GM21717 (cell line): Measurements from ENCODE around the gene IGLON5.

ENCODE experiments used
- ATAC-seq: cut with Tn5 transposase; IDR thresholded peaks from one replicate; pipeline ENCODE4 v1.9.1; 2021; ENCODE audit warnings: mild to moderate bottlenecking, moderate library complexity; ENCODE audit not compliant: unreplicated experiment

IGLON5 gene

GRCh38 chr19:51311351-51312257 lies at the start of gene IGLON5:
IGLON5 (plus strand) TSS chr19:51311644; CDS start chr19:51311848, 204 bp downstream.
- no peak for ATAC-seq

GRCh38 chr19:51263808-51264207 lies 47.6 kb upstream of the IGLON5 start:
- no peak for ATAC-seq

- ATAC-seq, result no peak
These were observed 40.4 kb upstream of the IGLON5 start for GRCh38 chr19:51271067-51271466.

- ATAC-seq, result no peak
These were observed 39.1 kb upstream of the IGLON5 start for GRCh38 chr19:51272183-51272810.

GRCh38 chr19:51274049-51274770 lies 37.2 kb upstream of the IGLON5 start:
- no peak for ATAC-seq

- ATAC-seq, result no peak
These were observed 34.3 kb upstream of the IGLON5 start for GRCh38 chr19:51277112-51277511.

- ATAC-seq, result no peak
These were observed 29.1 kb upstream of the IGLON5 start for GRCh38 chr19:51282335-51282734.

GRCh38 chr19:51285682-51286081 lies 25.8 kb upstream of the IGLON5 start:
- no peak for ATAC-seq

GRCh38 chr19:51289635-51290034 lies 21.8 kb upstream of the IGLON5 start:
- ATAC-seq, result no peak

- no peak for ATAC-seq
These were observed 18.5 kb upstream of the IGLON5 start for GRCh38 chr19:51292971-51293370.

GRCh38 chr19:51293571-51294210 lies 17.8 kb upstream of the IGLON5 start:
- ATAC-seq, result no peak

GRCh38 chr19:51294211-51294976 lies 17.1 kb upstream of the IGLON5 start:
- ATAC-seq, result no peak

- no peak for ATAC-seq
These were observed 16.5 kb upstream of the IGLON5 start for GRCh38 chr19:51294977-51295375.

- no peak for ATAC-seq
These were observed 15.9 kb upstream of the IGLON5 start for GRCh38 chr19:51295382-51296126.

GRCh38 chr19:51296336-51297093 lies 14.9 kb upstream of the IGLON5 start:
- no peak for ATAC-seq

- no peak for ATAC-seq
These were observed 14.0 kb upstream of the IGLON5 start for GRCh38 chr19:51297406-51297805.

- no peak for ATAC-seq
These were observed 10.2 kb upstream of the IGLON5 start for GRCh38 chr19:51301266-51301665.

- no peak for ATAC-seq
These were observed 6.0 kb upstream of the IGLON5 start for GRCh38 chr19:51305479-51305878.

- no peak for ATAC-seq
These were observed 5.2 kb downstream of the IGLON5 start for GRCh38 chr19:51316688-51317087.
